WTC11 (cell line): ENCODE results near the gene DCP1B.

Experiments used
- ATF2 ChIP-seq: sonication (generic); formaldehyde crosslinking; IDR thresholded peaks from 2 replicates; pipeline ENCODE4 v1.8.1; 2022; ENCODE audit warnings: low read depth, missing genetic modification reagents, borderline replicate concordance
- CTCF ChIP-seq: fragments of 200-600 bp; IDR thresholded peaks from 2 replicates; pipeline ENCODE4 v1.8.0; 2022; ENCODE audit warnings: antibody characterized with exemption
- ELF4 ChIP-seq: sonication (generic); formaldehyde crosslinking; IDR thresholded peaks from 2 replicates; pipeline ENCODE4 v1.8.1; 2022; ENCODE audit warnings: low read depth, mild to moderate bottlenecking, moderate library complexity, missing genetic modification reagents
- IRF1 ChIP-seq: sonication (generic); formaldehyde crosslinking; IDR thresholded peaks from 2 replicates; pipeline ENCODE4 v1.8.0; 2023; ENCODE audit warnings: missing genetic modification reagents
- JUN ChIP-seq: sonication (generic); formaldehyde crosslinking; IDR thresholded peaks from 2 replicates; pipeline ENCODE4 v1.8.0; 2023; ENCODE audit warnings: mild to moderate bottlenecking, missing genetic modification reagents
- NFYB ChIP-seq: sonication (generic); formaldehyde crosslinking; conservative IDR thresholded peaks from 2 replicates; pipeline ENCODE4 v1.8.0; 2022; ENCODE audit warnings: low read depth, missing genetic modification reagents
- SMAD3 ChIP-seq: sonication (generic); formaldehyde crosslinking; IDR thresholded peaks from 2 replicates; pipeline ENCODE4 v1.8.0; 2022; ENCODE audit warnings: missing genetic modification reagents, mild to moderate bottlenecking, borderline replicate concordance
- STAT6 ChIP-seq: sonication (generic); formaldehyde crosslinking; conservative IDR thresholded peaks from 2 replicates; pipeline ENCODE4 v1.8.1; 2023; ENCODE audit warnings: mild to moderate bottlenecking, low read depth, missing genetic modification reagents, moderate library complexity
- USF1 ChIP-seq: sonication (generic); formaldehyde crosslinking; IDR thresholded peaks from 2 replicates; pipeline ENCODE4 v1.8.0; 2022; ENCODE audit warnings: mild to moderate bottlenecking, missing genetic modification reagents
- ZNF423 ChIP-seq: fragments of 250-450 bp; sonication (Bioruptor Pico); IDR thresholded peaks from 2 replicates; pipeline ENCODE4 v2.1.2; 2022; ENCODE audit warnings: mild to moderate bottlenecking, moderate library complexity

GRCh38 chr12:1914114-1914911, 89.9 kb downstream of the DCP1B start:
- TF ChIP-seq STAT6 (CRISPR knock-in tag) (no peak), SMAD3 (CRISPR knock-in tag) (no peak), CTCF (no peak), ELF4 (CRISPR knock-in tag) (no peak), NFYB (no peak), JUN (no peak), IRF1 (CRISPR knock-in tag) (no peak), USF1 (no peak), ATF2 (CRISPR knock-in tag) (no peak), ZNF423 (CRISPR knock-in tag) (no peak)
